ENCODE measurements around the gene SLC12A5. TPM values are rescaled to one million over a fixed set of nuclear protein-coding genes. Genes with fewer than 3 reads are reported as not detected.

Gene SLC12A5
- total RNA-seq, 2 experiments from 2014 or later, result 1.3 to 1.7 TPM

- Mint-ChIP-seq H3K9me3 (ENCODE audit: insufficient read depth) (no peaks in the 10 kb centered on the region), H3K4me1 (ENCODE audit: low read depth) (peaks cover 33% of the 10 kb centered on the region), H3K4me3 (no peak overlapping the region), H3K27me3 (ENCODE audit: low read depth) (peaks cover 26% of the 10 kb centered on the region), H3K36me3 (ENCODE audit: low read depth) (no peaks in the 10 kb centered on the region), H3K27ac (no peak overlapping the region)
- DNase-seq (no peak), ATAC-seq (no peak)
- POLR2A ChIA-PET, result interaction anchor here (0.6 kb wide), 1 partner anchor 45 kb away, joined by 3 read pairs; no protein-coding TSS in a partner anchor
- CTCF ChIA-PET, result interaction anchor here (1.5 to 1.6 kb wide), 3 partner anchors 31 to 69 kb away, joined by 3 to 16 read pairs (median 4); no protein-coding TSS in a partner anchor
Observed at GRCh38 chr20:46018112-46018511, 10.9 kb upstream of the SLC12A5 start.

- ChIA-PET CTCF (interaction anchor here (1.5 to 1.6 kb wide), 3 partner anchors 32 to 69 kb away, joined by 3 to 16 read pairs (median 4); no protein-coding TSS in a partner anchor), POLR2A (interaction anchor here (0.6 kb wide), 1 partner anchor 45 kb away, joined by 3 read pairs; no protein-coding TSS in a partner anchor)
- ATAC-seq (no peak), DNase-seq (no peak)
- Mint-ChIP-seq H3K27ac (no peak overlapping the region), H3K36me3 (ENCODE audit: low read depth) (no peaks in the 10 kb centered on the region), H3K4me3 (no peak overlapping the region), H3K9me3 (ENCODE audit: insufficient read depth) (no peaks in the 10 kb centered on the region), H3K27me3 (ENCODE audit: low read depth) (peaks cover 29% of the 10 kb centered on the region), H3K4me1 (ENCODE audit: low read depth) (peaks cover 35% of the 10 kb centered on the region)
Observed at GRCh38 chr20:46018611-46019010, 10.4 kb upstream of the SLC12A5 start.

- ATAC-seq (no peak), DNase-seq (no peak)
- POLR2A ChIA-PET, result no interaction called here
- H3K27me3 Mint-ChIP-seq (ENCODE audit: low read depth), result peaks cover 36% of the 10 kb centered on the region
- H3K27ac Mint-ChIP-seq, result no peak overlapping the region
- no peak overlapping the region for H3K4me3 Mint-ChIP-seq
- H3K36me3 Mint-ChIP-seq (ENCODE audit: low read depth), result no peaks in the 10 kb centered on the region
- H3K9me3 Mint-ChIP-seq (ENCODE audit: insufficient read depth), result no peaks in the 10 kb centered on the region
- CTCF ChIA-PET, result interaction anchor here (1.1 kb wide), 1 partner anchor 33 kb away, joined by 3 read pairs; no protein-coding TSS in a partner anchor
- peaks cover 27% of the 10 kb centered on the region for H3K4me1 Mint-ChIP-seq (ENCODE audit: low read depth)
Observed at GRCh38 chr20:46020555-46020954, 8.5 kb upstream of the SLC12A5 start.

- peaks cover 27% of the 10 kb centered on the region for H3K4me1 Mint-ChIP-seq (ENCODE audit: low read depth)
- DNase-seq, result peak; percentile 61
- H3K27me3 Mint-ChIP-seq (ENCODE audit: low read depth), result peaks cover 32% of the 10 kb centered on the region
- H3K4me3 Mint-ChIP-seq, result peak overlapping the region; percentile 61
- no peaks in the 10 kb centered on the region for H3K9me3 Mint-ChIP-seq (ENCODE audit: insufficient read depth)
- H3K27ac Mint-ChIP-seq, result no peak overlapping the region
- POLR2A ChIA-PET, result no interaction called here
- peak; percentile 46 for ATAC-seq
- no peaks in the 10 kb centered on the region for H3K36me3 Mint-ChIP-seq (ENCODE audit: low read depth)
- CTCF ChIA-PET, result interaction anchor here (0.7 to 2.9 kb wide), 20 partner anchors 7 to 195 kb away, joined by 3 to 24 read pairs (median 8); no protein-coding TSS in a partner anchor
Observed at GRCh38 chr20:46021361-46022359, 7.4 kb upstream of the SLC12A5 start.

- peak; percentile 82 for DNase-seq
- Mint-ChIP-seq H3K9me3 (ENCODE audit: insufficient read depth) (no peaks in the 10 kb centered on the region), H3K4me1 (ENCODE audit: low read depth) (peaks cover 24% of the 10 kb centered on the region), H3K27ac (no peak overlapping the region), H3K4me3 (peak overlapping the region; percentile 57), H3K27me3 (ENCODE audit: low read depth) (peaks cover 33% of the 10 kb centered on the region), H3K36me3 (ENCODE audit: low read depth) (no peaks in the 10 kb centered on the region)
- ATAC-seq, result peak; percentile 74
- CTCF ChIA-PET, result interaction anchor here (0.6 to 2.9 kb wide), 23 partner anchors 8 to 327 kb away, joined by 3 to 24 read pairs (median 7); no protein-coding TSS in a partner anchor
- POLR2A ChIA-PET, result no interaction called here
Observed at GRCh38 chr20:46022411-46023147, 6.4 kb upstream of the SLC12A5 start.

GRCh38 chr20:46023148-46023484 lies 5.9 kb upstream of the SLC12A5 start:
- Mint-ChIP-seq H3K4me1 (ENCODE audit: low read depth) (peaks cover 24% of the 10 kb centered on the region), H3K27me3 (ENCODE audit: low read depth) (peaks cover 38% of the 10 kb centered on the region), H3K9me3 (ENCODE audit: insufficient read depth) (no peaks in the 10 kb centered on the region), H3K36me3 (ENCODE audit: low read depth) (no peaks in the 10 kb centered on the region), H3K4me3 (no peak overlapping the region), H3K27ac (no peak overlapping the region)
- ATAC-seq (no peak), DNase-seq (no peak)
- ChIA-PET CTCF (interaction anchor here (0.6 to 2.9 kb wide), 22 partner anchors 8 to 326 kb away, joined by 3 to 24 read pairs (median 7); no protein-coding TSS in a partner anchor), POLR2A (no interaction called here)

GRCh38 chr20:46023999-46024398 lies 5.0 kb upstream of the SLC12A5 start:
- H3K27me3 Mint-ChIP-seq (ENCODE audit: low read depth), result peaks cover 33% of the 10 kb centered on the region
- no peaks in the 10 kb centered on the region for H3K9me3 Mint-ChIP-seq (ENCODE audit: insufficient read depth)
- no peak for ATAC-seq
- ChIA-PET POLR2A (no interaction called here), CTCF (interaction anchor here (2.0 to 2.9 kb wide), 9 partner anchors 10 to 152 kb away, joined by 5 to 24 read pairs (median 12); no protein-coding TSS in a partner anchor)
- no peak overlapping the region for H3K27ac Mint-ChIP-seq
- H3K4me3 Mint-ChIP-seq, result no peak overlapping the region
- no peaks in the 10 kb centered on the region for H3K36me3 Mint-ChIP-seq (ENCODE audit: low read depth)
- DNase-seq, result no peak
- peaks cover 24% of the 10 kb centered on the region for H3K4me1 Mint-ChIP-seq (ENCODE audit: low read depth)

GRCh38 chr20:46025376-46025783 lies 3.6 kb upstream of the SLC12A5 start:
- Mint-ChIP-seq H3K27me3 (ENCODE audit: low read depth) (peaks cover 43% of the 10 kb centered on the region), H3K4me3 (no peak overlapping the region)
- POLR2A ChIA-PET, result no interaction called here

GRCh38 chr20:46027245-46027853 lies 1.7 kb upstream of the SLC12A5 start:
- H3K9me3 Mint-ChIP-seq (ENCODE audit: insufficient read depth), result no peaks in the 10 kb centered on the region
- ATAC-seq (no peak), DNase-seq (peak; percentile 68)
- H3K27ac Mint-ChIP-seq, result no peak overlapping the region
- peaks cover 11% of the 10 kb centered on the region for H3K4me1 Mint-ChIP-seq (ENCODE audit: low read depth)
- H3K4me3 Mint-ChIP-seq, result no peak overlapping the region
- H3K36me3 Mint-ChIP-seq (ENCODE audit: low read depth), result no peaks in the 10 kb centered on the region
- ChIA-PET CTCF (interaction anchor here (1.2 to 1.9 kb wide), 4 partner anchors 14 to 61 kb away, joined by 3 to 11 read pairs (median 5); no protein-coding TSS in a partner anchor), POLR2A (no interaction called here)
- H3K27me3 Mint-ChIP-seq (ENCODE audit: low read depth), result peaks cover 46% of the 10 kb centered on the region

More at GRCh38 chr20:46025376-46025783, 3.6 kb upstream of the SLC12A5 start:
- no peak overlapping the region for H3K27ac Mint-ChIP-seq
- CTCF ChIA-PET, result no interaction called here
- DNase-seq (no peak), ATAC-seq (no peak)
- H3K4me1 Mint-ChIP-seq (ENCODE audit: low read depth), result peaks cover 24% of the 10 kb centered on the region
- no peaks in the 10 kb centered on the region for H3K36me3 Mint-ChIP-seq (ENCODE audit: low read depth)
- no peaks in the 10 kb centered on the region for H3K9me3 Mint-ChIP-seq (ENCODE audit: insufficient read depth)

- ATAC-seq, result no peak
- peaks cover 54% of the 10 kb centered on the region for H3K27me3 Mint-ChIP-seq (ENCODE audit: low read depth)
- CTCF ChIA-PET, result interaction anchor here (1.2 to 1.9 kb wide), 4 partner anchors 15 to 60 kb away, joined by 3 to 11 read pairs (median 5); no protein-coding TSS in a partner anchor
- H3K4me1 Mint-ChIP-seq (ENCODE audit: low read depth), result peaks cover 5% of the 10 kb centered on the region
- H3K27ac Mint-ChIP-seq, result no peak overlapping the region
- no peak overlapping the region for H3K4me3 Mint-ChIP-seq
- no peaks in the 10 kb centered on the region for H3K9me3 Mint-ChIP-seq (ENCODE audit: insufficient read depth)
- POLR2A ChIA-PET, result no interaction called here
- H3K36me3 Mint-ChIP-seq (ENCODE audit: low read depth), result no peaks in the 10 kb centered on the region
- no peak for DNase-seq
Observed at GRCh38 chr20:46028110-46028509, 905 bp upstream of the SLC12A5 start.
